Astrocyte (in vitro differentiated cells and primary cell): ENCODE data around the gene AFAP1L2.

Experiments
- CTCF ChIP-seq: IDR thresholded peaks from 2 replicates; pipeline ENCODE4 v1.5.1; 2011; ENCODE audit warnings: low read depth, mild to moderate bottlenecking, inconsistent platforms, low read length, moderate library complexity; ENCODE audit not compliant: insufficient read depth
- EZH2 ChIP-seq: IDR thresholded peaks from 2 replicates; pipeline ENCODE4 v1.6.1; 2012; ENCODE audit warnings: mild to moderate bottlenecking, low read length, inconsistent platforms; ENCODE audit not compliant: insufficient read depth

GRCh38 chr10:114393482-114393881 is 10.8 kb downstream of the AFAP1L2 start:
- TF ChIP-seq CTCF (no peak), EZH2 (no peak)
